ENCODE measurements around the gene WWOX.
A peak's percentile ranks its signal among the peaks of the same experiment; 100 is the strongest.

The WWOX gene

DNA sequence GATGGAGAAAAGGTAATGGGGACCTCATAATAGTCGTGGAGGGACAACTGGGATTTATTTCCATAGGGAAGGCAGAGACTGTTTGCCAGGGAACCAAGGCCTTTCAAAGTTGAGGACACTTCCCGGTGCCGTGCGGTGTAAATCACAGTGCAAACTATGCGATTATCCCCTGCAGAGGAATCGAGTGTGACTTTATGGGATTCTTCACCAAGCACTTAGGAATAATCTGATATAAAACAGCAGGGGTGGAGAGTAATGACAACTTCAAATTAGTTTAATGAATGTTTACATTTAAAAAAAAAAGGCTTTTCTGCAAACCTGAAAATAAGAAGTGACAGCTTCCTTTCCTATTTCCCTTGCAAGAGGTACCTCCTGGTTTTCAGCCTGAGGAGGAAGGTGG, 962.9 kb downstream of the WWOX start:
- DNase-seq, result no peak

DNA sequence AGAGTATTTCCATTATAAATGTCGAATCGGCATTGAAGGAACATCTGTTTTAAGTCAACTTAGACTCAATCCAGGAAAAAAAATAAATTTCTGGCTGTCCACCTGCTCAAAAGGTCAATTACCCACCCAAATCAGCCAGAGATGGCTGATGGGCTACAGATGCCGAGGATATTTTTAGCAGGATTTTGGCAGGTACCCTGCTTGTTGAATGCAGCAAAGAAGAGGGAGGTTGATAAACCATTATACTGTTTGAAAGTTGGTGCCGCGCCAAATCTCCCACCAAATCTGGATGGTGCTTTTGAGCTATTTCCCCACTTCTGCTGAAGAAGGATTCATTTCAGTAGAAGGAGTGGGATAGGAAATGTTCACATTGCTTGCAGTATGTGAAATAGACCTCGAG, 963.4 kb downstream of the WWOX start:
- DNase-seq, result no peak

DNA sequence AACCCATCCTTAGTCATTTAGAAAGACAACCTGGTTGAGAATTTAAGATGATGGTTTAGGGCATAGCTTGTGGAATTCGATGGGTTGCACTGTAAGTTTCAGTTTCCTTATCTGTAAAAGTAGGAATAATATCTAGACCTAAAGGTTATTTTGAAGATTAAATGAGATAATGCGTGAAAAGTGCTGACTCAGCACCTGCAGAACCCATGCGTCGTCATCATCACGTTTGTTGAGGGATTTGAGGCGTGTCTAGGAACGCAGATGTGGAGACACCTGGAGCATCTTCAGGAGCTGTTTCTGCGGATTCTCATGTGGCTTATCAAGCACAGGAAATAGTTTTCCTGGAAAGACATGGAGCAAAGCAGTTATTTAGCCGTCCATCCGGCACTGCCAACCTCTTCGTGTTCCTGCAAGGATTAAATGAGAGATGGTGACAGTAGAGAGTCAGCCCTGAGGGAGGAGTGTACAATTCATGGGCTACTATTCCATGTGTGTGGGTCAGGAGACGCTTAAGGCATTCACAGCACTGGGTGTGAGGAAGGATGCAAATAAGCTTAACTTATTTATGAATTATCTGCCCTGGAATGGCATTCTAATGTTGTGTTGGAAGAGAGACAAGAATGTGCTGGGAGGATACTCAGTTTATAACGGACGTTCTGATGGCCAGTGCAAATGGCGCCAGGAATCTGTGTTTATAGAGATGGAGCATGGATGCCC, 965.0 kb downstream of the WWOX start:
- no peak for DNase-seq

- DNase-seq, result no peak
Measured at GRCh38 chr16:79066561-79066960, 967.1 kb downstream of the WWOX start.

- DNase-seq, result no peak
Measured at GRCh38 chr16:79067600-79067999, 968.1 kb downstream of the WWOX start.

DNA sequence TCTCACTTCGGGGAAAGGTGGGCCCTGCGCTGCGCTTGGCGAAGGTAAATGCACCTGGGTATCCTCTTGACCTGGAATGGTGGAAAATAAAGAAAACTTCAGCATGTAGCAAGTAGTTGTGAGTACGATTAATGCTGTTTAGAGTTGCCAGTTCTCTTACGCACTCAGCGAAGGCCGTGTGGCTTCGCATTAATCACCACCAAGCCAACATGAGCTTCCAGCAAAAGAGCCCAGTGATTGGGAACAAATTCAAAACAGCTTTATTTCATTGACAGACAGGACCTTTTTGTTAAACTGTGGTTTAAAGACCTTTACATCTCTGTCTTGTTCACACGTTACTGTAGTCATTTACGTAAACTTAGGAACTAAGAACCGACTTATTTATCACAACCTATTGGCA, 969.7 kb downstream of the WWOX start:
- DNase-seq, result no peak

- no peak for DNase-seq
Measured at GRCh38 chr16:79069633-79070032, 970.2 kb downstream of the WWOX start.

DNA sequence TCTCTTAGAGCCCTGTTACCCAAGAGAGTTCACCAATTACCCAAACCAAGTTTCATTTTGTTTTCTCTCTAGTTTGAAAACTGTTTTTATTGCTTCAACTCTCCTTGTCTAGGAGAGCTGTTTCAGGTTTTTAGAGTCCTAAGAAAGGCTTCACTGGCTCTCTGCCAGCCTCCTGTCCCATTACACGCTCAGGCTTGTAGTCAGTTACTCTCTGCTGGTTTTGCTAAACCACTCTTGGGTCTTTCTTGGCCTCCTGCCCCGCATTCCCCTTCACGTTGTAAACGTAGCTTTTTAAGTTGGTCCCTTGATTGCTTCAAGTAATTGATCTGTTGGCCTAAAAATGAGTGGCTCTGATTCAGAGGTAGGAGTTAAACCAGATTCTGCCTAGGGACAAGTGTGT, 972.0 kb downstream of the WWOX start:
- no peak for DNase-seq

DNA sequence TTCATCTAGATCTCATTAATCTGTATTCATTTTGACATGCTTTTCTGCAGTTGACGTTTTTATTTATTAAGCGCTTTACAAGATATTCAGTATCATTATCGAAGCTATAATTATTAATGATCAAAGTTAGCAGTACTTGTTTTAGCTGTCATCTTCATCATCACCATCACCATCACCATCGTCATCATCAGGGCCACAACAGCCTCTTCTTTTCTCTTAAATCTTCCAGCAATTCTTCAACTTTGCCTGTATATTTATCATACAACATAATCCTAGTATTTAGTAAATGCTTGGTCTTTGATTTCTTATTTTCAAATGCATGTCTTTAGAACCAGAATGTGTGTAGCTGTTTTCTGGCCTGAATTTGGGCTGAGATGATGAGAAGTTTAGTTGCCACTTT, 973.1 kb downstream of the WWOX start:
- DNase-seq, result no peak

GRCh38 chr16:79073566-79073965, 974.1 kb downstream of the WWOX start:
- DNase-seq, result no peak

DNA sequence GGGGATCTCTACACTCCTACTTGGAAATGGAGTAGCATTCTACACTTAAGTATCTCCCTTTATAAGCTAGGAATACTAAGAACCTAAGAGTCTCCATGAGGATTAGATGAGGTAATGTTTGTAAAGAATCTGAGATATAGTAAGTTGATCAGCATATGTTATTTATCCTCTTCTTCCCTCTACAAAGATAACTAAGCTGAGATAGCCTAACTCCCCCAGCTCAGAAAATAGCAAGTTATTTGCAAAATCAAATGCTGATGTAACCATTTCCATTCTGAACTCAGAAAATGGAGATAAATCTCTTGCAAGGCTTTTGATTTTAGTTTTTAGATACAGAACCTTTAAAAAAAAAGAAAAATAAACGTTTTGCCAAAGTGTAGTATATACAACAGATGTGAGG, 975.1 kb downstream of the WWOX start:
- no peak for DNase-seq

DNA sequence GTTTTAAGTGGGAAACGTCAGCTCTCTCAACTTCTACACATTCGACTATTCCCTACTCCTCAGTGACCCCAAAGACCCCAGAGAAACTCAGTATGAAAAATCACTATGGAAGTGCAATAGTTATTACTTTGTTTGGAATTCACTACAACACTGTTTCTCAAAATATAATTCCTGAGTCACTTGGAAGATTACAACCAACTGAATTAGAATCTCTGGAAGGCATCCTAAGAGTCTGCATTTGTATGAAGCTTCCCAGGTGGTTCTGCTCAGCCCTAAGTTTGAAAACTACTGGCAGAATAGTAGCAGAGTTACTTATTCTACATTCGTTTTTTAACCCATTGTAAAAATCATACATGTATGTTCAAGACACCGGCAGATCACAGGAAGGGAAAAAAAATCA, 975.5 kb downstream of the WWOX start:
- no peak for DNase-seq

DNA sequence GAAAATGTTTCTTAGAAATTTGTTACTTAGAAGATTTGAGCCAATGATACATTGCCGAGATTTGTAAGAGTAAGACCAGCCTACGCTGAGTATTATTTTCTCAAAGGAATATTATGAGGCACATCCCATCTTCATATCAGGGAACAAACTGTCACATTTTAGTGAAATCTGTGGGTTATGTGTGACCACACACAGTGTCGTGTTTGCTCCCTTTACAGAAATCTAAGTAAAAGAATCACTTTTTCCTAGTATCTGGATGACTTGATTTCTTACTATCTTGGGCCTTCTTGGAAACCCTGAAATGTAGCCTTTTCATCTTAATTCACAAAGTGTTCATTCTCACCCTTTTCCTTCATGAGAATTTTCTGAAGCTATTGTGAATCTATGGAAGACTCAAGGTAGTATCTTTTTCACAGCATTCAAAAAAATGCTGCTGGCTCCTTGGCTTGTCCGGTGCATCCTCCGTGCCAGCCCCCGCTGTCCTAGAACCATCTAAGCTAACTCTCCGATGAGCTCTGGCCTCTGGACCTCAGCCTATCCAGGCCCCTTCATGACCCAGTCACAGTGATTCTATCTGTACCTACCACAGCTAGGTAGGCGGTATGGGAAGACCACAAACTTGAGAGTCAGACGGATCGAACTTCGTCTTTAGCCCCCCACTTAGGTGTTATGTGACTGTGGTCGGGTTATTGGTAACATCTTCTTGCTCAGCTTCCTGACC, 976.8 kb downstream of the WWOX start:
- DNase-seq, result no peak

DNA sequence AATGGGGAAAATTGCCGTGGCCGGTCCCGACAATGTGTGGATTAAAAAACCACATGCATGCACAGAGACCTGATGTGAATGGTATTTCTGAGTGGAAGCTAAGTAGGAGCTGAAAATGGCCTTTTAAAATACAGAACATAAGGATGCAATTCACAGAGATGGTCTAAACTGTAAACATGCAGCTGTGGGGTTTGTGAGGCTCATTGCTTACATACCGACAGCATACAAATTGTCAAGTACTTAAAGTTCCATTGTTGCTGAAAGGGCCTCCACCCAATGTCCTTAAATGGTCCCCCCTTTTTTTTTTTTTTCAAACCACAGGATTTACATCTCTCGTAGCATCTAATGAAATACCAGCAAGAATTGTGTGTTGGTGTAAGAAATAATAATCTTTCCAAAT, 977.9 kb downstream of the WWOX start:
- DNase-seq, result no peak

GRCh38 chr16:79079656-79080420, 980.4 kb downstream of the WWOX start:
- DNase-seq, result no peak

- no peak for DNase-seq
Measured at GRCh38 chr16:79081297-79082066, 982.0 kb downstream of the WWOX start.

- DNase-seq, result no peak
Measured at GRCh38 chr16:79082970-79083369, 983.5 kb downstream of the WWOX start.

DNA sequence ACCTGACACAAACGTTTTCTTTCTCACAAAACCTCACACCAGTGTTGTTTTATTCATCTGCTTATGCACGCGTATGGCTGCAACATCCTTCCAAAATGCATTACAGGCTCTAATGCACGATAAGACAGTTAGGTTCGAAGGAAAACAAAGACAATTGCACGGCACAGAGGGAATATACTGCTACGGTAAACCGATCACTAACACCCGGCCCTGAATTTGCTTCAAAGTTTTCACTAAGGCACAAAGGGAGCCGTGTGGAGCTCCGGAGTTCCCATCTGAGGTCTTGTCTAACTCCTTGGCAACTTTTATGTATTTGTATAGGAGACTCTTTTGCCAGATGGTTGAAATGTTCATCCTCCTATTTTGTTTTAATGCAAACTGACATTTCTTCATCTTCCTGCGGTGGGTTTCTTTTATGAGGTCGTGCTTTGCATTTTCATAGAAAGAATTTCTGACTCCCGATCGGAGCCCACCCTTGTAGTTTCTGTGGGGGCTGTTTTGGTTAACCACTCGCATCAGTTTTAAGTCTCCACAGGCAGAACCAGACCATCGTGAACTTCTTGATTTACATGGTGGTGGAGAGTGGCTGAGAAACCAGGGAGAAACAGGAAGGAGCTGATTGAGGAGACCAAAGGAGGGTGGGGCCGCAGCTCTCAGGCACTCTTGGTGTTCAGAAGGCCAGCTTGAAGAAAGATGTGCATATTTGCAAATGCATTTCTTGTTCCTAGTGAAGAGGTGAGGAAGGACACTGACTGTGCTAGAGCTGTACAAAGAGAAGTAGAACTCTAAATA, 984.2 kb downstream of the WWOX start:
- DNase-seq, result no peak

GRCh38 chr16:79088971-79089370, 989.5 kb downstream of the WWOX start:
- DNase-seq, result no peak

DNA sequence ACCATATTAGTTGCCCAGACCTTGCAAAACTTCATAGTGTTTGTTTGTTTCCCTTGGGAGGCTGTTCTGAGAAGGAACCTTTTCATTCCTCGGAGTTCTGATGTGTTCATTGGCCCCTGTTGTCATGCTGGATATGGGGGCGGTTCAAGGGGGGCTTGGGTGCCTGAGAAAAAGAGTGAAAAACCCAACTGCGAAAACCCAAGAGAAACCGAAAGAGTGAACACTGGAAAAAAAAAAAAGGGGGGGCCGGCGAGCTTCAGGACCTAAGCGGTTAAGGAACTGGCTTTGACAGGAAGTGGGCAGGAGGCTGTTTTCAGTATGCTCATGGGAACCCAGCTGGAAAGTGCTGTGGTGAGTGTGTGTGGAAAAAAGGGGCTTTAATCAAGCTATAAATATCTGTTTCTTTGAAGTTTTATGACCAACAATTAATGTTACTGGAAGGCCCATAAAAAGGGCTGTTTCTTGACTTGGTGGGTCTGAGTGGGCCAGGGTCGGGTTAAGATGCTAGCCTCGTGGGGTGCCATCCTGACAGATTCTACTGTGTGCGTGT, 990.4 kb downstream of the WWOX start:
- peak; percentile 48 for DNase-seq

- DNase-seq, result no peak
Measured at GRCh38 chr16:79090966-79091365, 991.5 kb downstream of the WWOX start.

GRCh38 chr16:79092846-79093245, 993.4 kb downstream of the WWOX start:
- no peak for DNase-seq

All from CD4-positive, alpha-beta T cell treated with Interleukin-6 for 4 hours (primary cell).